Epidermal melanocyte (primary cell): ENCODE measurements around the gene MED7.

ENCODE experiments used
- DNase-seq: peaks from one replicate; pipeline ENCODE4 v3.0.0; 2011; ENCODE audit warnings: low spot score; ENCODE audit not compliant: insufficient read length

MED7 gene

GRCh38 chr5:157107508-157107907, 35.2 kb downstream of the MED7 start:
- no peak for DNase-seq

GRCh38 chr5:157106630-157107461, 35.8 kb downstream of the MED7 start:
- DNase-seq, result no peak

- no peak for DNase-seq
These were observed 42.5 kb downstream of the MED7 start for GRCh38 chr5:157100140-157100679.

- no peak for DNase-seq
These were observed 54.2 kb downstream of the MED7 start for GRCh38 chr5:157088342-157088990.
